22Rv1 (cell line): Measurements from ENCODE around the gene TCERG1.
A peak's percentile ranks its signal among the peaks of the same experiment; 100 is the strongest.

Experiments used
- H3K27ac ChIP-seq: fragments of 450-650 bp; 2 replicates; pipeline ENCODE4 v1.5.1; 2017
- ZFX ChIP-seq: fragments of 450-650 bp; IDR thresholded peaks from 2 replicates; pipeline ENCODE4 v1.6.1; 2017; ENCODE audit warnings: antibody characterized with exemption, borderline replicate concordance
- TF ChIP-seq, protein P1 (sequence below): fragments of 450-650 bp; IDR thresholded peaks from 2 replicates; pipeline ENCODE4 v1.5.1; 2017; ENCODE audit warnings: mild to moderate bottlenecking

Gene TCERG1

GRCh38 chr5:146475190-146475780, 28.2 kb downstream of the TCERG1 start:
- TF ChIP-seq, protein P1, sequence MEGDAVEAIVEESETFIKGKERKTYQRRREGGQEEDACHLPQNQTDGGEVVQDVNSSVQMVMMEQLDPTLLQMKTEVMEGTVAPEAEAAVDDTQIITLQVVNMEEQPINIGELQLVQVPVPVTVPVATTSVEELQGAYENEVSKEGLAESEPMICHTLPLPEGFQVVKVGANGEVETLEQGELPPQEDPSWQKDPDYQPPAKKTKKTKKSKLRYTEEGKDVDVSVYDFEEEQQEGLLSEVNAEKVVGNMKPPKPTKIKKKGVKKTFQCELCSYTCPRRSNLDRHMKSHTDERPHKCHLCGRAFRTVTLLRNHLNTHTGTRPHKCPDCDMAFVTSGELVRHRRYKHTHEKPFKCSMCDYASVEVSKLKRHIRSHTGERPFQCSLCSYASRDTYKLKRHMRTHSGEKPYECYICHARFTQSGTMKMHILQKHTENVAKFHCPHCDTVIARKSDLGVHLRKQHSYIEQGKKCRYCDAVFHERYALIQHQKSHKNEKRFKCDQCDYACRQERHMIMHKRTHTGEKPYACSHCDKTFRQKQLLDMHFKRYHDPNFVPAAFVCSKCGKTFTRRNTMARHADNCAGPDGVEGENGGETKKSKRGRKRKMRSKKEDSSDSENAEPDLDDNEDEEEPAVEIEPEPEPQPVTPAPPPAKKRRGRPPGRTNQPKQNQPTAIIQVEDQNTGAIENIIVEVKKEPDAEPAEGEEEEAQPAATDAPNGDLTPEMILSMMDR, result peak; percentile 25
- TF ChIP-seq ZFX, result no peak

GRCh38 chr5:146475906-146476305, 28.8 kb downstream of the TCERG1 start:
- TF ChIP-seq ZFX, result no peak
- TF ChIP-seq, protein P1, result no peak
- no peak overlapping the region for H3K27ac ChIP-seq

More at GRCh38 chr5:146475190-146475780, 28.2 kb downstream of the TCERG1 start:
- no peak overlapping the region for H3K27ac ChIP-seq

DNA sequence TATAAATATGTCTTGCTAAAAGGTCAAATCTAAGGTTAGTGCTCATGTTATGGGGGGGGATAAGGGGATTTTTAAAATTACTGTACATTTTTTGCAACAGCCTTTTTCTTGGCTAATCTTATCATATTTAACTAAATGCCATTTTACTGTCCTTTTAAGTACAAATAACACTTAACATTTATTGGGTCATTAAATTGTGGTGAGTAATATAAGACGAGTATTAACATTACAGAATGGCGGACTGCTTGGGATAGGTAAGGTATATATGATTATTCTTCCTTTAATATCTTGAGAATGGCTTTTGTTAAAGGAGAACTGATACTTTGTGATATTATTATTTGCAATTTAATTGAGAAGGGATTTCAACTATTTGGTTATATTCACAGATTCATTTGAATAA, 35.6 kb downstream of the TCERG1 start:
- TF ChIP-seq ZFX, result no peak
- TF ChIP-seq, protein P1, result no peak
- H3K27ac ChIP-seq, result no peak overlapping the region

- no peak overlapping the region for H3K27ac ChIP-seq
- no peak for TF ChIP-seq ZFX
- TF ChIP-seq, protein P1, result no peak
Measured at GRCh38 chr5:146484714-146485391, 37.7 kb downstream of the TCERG1 start.

DNA sequence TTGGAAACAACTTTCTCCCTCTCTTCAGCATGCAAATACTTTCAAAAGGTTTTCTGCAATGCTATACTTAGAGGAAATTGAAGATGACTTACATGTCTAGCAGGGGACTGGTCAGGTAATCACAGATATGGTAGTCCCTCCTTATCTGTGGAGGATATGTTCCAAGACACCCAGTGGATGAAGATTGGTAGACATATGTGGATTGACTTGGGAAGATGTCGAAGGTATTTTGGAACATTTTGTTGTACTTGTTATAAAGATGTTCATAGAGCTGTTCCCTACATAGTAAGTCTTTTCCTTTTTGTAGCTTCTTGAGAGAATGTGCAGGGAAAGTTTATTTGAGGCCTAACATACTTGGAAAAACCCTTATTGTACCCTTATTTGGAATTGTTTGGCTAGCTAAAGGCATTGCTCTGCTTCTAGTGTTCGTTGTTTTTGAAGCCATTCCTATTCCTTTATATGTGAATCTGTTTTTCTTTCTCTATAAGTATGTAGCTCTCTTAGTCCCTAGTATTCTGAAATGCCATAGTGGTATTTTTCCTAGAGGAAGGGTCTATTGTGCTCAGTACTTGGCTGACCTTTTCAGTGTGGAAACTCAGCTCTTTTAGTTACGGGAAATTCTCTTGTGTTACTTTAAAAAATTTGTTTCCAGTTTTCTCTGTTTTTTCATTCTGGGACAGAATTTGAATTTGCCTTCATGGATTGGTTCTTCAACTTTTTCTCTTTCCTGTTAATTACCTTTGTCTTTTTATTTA, 43.1 kb downstream of the TCERG1 start:
- no peak for TF ChIP-seq ZFX
- TF ChIP-seq, protein P1, result no peak
- no peak overlapping the region for H3K27ac ChIP-seq

DNA sequence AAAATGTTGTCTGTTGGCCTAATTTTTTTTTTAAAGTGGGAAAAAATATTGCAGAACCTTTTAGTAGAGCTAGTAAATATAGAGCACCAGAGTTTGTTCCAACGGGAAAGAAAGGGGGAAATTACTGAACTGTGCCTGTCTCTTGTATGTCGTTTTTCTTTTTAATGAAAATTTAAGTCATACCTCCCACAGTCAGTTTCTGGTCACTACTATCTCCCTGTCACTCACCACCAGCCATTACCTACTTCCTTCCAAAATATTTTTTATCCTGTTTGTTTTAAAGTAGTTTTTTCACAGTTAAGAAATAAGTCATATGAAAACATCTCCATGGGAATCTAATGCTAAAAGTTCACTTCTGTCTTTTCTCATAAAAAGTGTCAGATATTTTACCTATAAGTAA, 47.5 kb downstream of the TCERG1 start:
- H3K27ac ChIP-seq, result no peak overlapping the region
- no peak for TF ChIP-seq ZFX
- TF ChIP-seq, protein P1, result no peak

DNA sequence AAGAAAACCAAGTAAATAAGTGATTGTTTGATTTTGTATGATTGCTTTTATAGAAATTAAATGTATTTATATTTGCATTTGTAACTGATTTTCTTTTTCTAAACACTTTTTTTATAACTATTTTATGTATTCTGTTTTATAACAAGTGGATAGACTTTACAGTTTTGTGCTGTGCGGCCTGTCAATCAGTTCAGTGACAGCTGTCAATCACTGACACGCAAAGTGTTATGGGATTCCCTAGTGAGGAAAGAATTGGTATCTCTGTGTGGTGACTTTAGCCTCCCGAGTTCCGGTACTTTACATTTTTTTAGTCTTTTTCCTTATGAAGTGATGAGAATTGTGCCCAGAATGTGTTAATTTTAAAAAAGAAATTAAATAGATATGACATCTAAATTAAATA, 52.5 kb downstream of the TCERG1 start:
- no peak for TF ChIP-seq ZFX
- TF ChIP-seq, protein P1, result no peak

More for the DNA sequence above, 52.5 kb downstream of the TCERG1 start:
- H3K27ac ChIP-seq, result no peak overlapping the region
